Prostate gland (tissue), 2 donors: ENCODE results near the gene ARID2.

Experiments
- POLR2AphosphoS5 ChIP-seq: sonication (generic); formaldehyde crosslinking; IDR thresholded peaks from one replicate; pipeline ENCODE4 v1.6.1; 2017; ENCODE audit warnings: antibody characterized with exemption
- TF ChIP-seq, protein P1 (sequence below), 4 experiments: fragments of 200-600 bp in 2 of 4; fragments of 450-650 bp in 2 of 4; sonication (generic) in 2 of 4; IDR thresholded peaks; 1 replicate in 3 of 4; 2 replicates in 1 of 4; pipeline ENCODE4 v1.5.1; 2016 to 2019; ENCODE audit warnings: antibody characterized with exemption in 4 of 4, mild to moderate bottlenecking in 2 of 4, moderate library complexity in 2 of 4

GRCh38 chr12:45915405-45915804 is 185.9 kb downstream of the ARID2 start:
- no peak for TF ChIP-seq POLR2AphosphoS5
- TF ChIP-seq, protein P1, sequence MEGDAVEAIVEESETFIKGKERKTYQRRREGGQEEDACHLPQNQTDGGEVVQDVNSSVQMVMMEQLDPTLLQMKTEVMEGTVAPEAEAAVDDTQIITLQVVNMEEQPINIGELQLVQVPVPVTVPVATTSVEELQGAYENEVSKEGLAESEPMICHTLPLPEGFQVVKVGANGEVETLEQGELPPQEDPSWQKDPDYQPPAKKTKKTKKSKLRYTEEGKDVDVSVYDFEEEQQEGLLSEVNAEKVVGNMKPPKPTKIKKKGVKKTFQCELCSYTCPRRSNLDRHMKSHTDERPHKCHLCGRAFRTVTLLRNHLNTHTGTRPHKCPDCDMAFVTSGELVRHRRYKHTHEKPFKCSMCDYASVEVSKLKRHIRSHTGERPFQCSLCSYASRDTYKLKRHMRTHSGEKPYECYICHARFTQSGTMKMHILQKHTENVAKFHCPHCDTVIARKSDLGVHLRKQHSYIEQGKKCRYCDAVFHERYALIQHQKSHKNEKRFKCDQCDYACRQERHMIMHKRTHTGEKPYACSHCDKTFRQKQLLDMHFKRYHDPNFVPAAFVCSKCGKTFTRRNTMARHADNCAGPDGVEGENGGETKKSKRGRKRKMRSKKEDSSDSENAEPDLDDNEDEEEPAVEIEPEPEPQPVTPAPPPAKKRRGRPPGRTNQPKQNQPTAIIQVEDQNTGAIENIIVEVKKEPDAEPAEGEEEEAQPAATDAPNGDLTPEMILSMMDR (IDR thresholded peaks at IDR 0.05) = no peak
